GM20000 (cell line): ENCODE data around the gene SOWAHB.

Experiments
- DNase-seq: peaks from one replicate; pipeline ENCODE4 v3.0.0; 2012; ENCODE audit warnings: low spot score
- CTCF ChIP-seq: IDR thresholded peaks from 2 replicates; pipeline ENCODE4 v1.5.1; 2012; ENCODE audit warnings: mild to moderate bottlenecking, control low read depth; ENCODE audit errors: extremely low read depth, missing control alignments

SOWAHB gene

GRCh38 chr4:76904646-76905190 is 6.8 kb upstream of the SOWAHB start:
- DNase-seq: no peak
- no peak for TF ChIP-seq CTCF

DNA sequence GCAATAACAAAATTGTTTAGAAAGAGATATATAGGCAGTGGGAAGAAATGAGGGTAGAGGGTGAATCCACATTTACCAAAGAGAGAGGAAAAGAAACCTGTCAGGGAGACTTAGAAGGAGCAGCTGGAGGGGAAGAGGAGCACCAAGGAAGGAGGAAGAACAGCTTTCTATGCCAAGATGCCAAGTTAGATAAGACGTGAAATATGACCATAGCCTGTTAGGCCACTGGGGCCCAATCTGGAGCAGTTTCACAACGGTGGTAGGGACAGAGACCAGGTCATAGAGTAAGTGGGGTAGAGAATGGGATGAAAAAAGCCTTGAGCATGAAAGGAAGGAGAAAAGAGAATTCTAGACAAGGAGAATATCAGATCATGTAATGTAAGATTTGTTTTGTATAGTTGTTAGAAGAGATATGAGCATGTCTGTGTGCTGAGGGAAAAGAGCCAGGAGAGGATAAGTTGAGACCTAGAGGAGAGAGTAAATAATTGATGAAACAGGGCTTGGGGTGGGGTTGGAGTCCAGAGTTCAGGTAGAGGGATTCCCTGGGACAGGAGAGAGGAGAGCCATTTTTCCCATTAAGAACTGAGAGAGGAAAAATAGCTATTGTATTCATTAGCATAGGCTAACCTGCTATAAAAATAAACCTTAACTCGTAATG is 4.4 kb upstream of the SOWAHB start:
- no peak for DNase-seq
- TF ChIP-seq CTCF: no peak

DNA sequence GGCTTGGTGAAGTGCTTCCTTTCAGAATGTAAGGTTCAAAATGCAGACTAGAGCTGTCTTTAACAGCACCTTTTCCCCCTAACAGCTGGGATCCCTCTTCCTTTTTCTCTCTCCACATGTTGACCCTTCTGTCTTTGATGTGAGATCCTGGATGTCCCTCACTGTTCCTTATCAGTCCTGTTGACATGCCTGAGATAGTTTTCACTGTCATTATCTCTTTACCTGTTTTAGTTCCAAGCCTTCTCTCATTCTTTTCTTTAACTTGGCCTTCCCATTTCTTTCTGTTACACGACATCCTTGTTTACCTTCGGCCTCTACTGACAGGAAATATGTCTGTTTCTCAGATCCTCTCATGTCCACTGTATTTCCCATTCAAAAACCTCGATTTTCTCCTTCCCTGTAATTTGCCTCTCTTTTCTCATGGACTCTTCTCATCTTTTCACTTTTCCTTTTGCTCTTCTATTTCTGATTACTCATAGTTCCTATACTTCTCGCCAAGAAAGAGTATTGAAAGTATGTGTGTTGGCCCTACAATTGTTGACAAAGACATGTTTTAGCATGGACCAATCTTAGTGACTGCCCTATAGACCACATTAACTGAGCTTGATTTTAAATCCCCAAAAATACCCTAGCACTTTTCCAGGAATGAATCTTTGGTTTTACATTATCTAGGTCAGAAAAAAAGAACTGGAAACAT is 1.2 kb upstream of the SOWAHB start:
- DNase-seq: no peak
- no peak for TF ChIP-seq CTCF

- no peak for DNase-seq
- no peak for TF ChIP-seq CTCF
These were observed 395 bp upstream of the SOWAHB start for GRCh38 chr4:76898385-76898692.

DNA sequence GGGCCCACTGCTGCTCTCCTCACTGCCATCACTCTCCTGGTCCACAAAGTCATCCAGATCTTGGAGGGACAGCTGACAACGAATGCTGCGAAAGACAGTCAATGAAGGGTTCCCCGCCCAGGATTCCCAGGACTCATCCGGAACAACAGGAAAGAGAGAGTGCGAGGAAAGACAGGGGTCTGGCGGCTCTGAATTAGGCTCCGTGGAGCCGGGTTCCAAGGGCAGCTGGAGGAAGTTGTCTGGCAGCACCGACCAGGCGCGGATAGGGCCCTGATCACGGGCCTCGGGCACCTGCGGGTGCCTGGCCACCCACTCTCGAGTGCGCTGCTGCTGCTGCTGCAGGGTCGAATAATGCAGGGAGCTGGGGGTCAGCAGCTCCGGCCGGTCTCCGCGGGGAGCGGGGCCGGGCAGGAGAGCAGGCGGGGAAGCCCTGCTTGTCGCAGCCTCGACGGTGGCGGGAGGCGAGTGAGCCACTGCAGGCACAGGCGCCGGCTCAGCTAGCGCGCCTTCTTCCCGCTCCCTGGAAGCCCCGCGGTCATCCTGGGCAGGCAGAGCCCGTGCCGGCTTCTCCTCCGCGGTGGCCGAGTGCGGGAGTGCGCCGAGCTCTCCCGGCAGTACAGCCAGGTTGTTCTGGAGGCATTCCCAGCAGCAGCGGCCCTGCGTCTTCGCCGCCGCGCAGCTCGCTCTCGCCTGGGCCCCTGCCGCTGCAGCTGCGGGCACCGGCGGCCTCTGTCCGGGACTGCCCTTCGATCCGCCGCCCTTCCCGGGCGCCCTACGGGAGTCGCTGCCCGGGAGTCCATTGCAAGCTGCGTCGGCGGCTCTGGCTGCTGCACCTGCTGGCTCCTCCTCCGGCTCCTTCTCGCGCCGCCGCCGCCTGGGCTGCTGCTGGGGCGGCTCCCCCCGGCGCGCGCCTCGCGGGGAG is 1.1 kb downstream of the SOWAHB start:
- peak; percentile 52 for DNase-seq
- TF ChIP-seq CTCF: no peak

- no peak for TF ChIP-seq CTCF
- no peak for DNase-seq
These were observed 1.9 kb downstream of the SOWAHB start for GRCh38 chr4:76896048-76896447.

GRCh38 chr4:76895619-76896018 is 2.3 kb downstream of the SOWAHB start:
- DNase-seq: no peak
- no peak for TF ChIP-seq CTCF
